Gastrocnemius medialis (tissue), 4 donors: ENCODE data around the gene NUDCD3. TPM values are rescaled to one million over a fixed set of nuclear protein-coding genes. Genes with fewer than 3 reads are reported as not detected.

Source experiments
- ATAC-seq, 2 donors: fragments of 150-250 bp; one replicate each; pipeline ENCODE4 v1.9.1; 2016
- DNase-seq, 2 donors: peaks; one replicate each; pipeline ENCODE4 v3.0.0-alpha.2; 2019
- H3K27ac ChIP-seq, 4 donors: fragments of 200-600 bp; sonication (generic); 1 replicate in 1 of 4; 2 replicates in 3 of 4; pipeline ENCODE4 v1.5.1; 2016 to 2018; ENCODE audit warnings: mild to moderate bottlenecking in 2 of 4, moderate library complexity in 1 of 4
- H3K27me3 ChIP-seq, 3 donors: fragments of 200-600 bp; sonication (generic) in 2 of 3; 1 replicate in 1 of 3; 2 replicates in 2 of 3; pipeline versions ENCODE4 v1.5.1 to v1.6.0; 2016 to 2019; ENCODE audit warnings: mild to moderate bottlenecking in 1 of 3, moderate library complexity in 1 of 3
- H3K36me3 ChIP-seq, 2 donors: fragments of 200-600 bp; sonication (generic) in 1 of 2; one replicate each; pipeline ENCODE4 v1.5.1; 2017 to 2018
- H3K4me1 ChIP-seq, 2 donors: fragments of 200-600 bp; sonication (generic) in 1 of 2; one replicate each; pipeline ENCODE4 v1.5.1; 2016 to 2017; ENCODE audit warnings: mild to moderate bottlenecking in 2 of 2
- H3K4me3 ChIP-seq, 4 donors: fragments of 200-600 bp; sonication (generic) in 3 of 4; 1 replicate in 1 of 4; 2 replicates in 3 of 4; pipeline ENCODE4 v1.5.1; 2016 to 2019; ENCODE audit warnings: mild to moderate bottlenecking in 2 of 4
- H3K9me3 ChIP-seq, 3 donors: fragments of 200-600 bp; sonication (generic) in 2 of 3; 1 replicate in 1 of 3; 2 replicates in 2 of 3; pipeline ENCODE4 v1.5.1; 2016 to 2019
- POLR2A ChIP-seq, 2 donors: fragments of 450-650 bp; IDR thresholded peaks; one replicate each; pipeline ENCODE4 v1.6.1; 2017; ENCODE audit warnings: antibody characterized with exemption in 2 of 2, mild to moderate bottlenecking in 2 of 2, moderate library complexity in 2 of 2
- in situ Hi-C, 4 donors: fragments of 200-750 bp; cut with MboI; loops; one replicate each; pipeline versions ENCODE4 v1.15.0 to v1.8.0; 2017; ENCODE audit warnings: low sequenced_read_pairs in 4 of 4
- intact Hi-C: fragments of 100-400 bp; cut with DNase I; formaldehyde crosslinking; loops from one replicate; pipeline ENCODE4 v1.15.1; 2023; ENCODE audit warnings: low total_unique reads
- total RNA-seq, 4 donors: library from RNA; depleted of rRNA; stranded (reverse); fragments of >200 nt; gene quantifications; one replicate each; pipeline versions ENCODE4 v1.1.0 to v1.2.3, GENCODE V29; 2016
- TF ChIP-seq, protein P1 (sequence below), 5 experiments: fragments of 450-650 bp in 3 of 5; fragments of 200-600 bp in 2 of 5; sonication (generic) in 2 of 5; IDR thresholded peaks in 4 of 5; conservative IDR thresholded peaks in 1 of 5; 1 replicate in 4 of 5; 2 replicates in 1 of 5; pipeline ENCODE4 v1.5.1; 2016 to 2019; ENCODE audit warnings: antibody characterized with exemption in 5 of 5, mild to moderate bottlenecking in 3 of 5, moderate library complexity in 3 of 5

Gene NUDCD3
- total RNA-seq, 4 donors from 2014 or later: 76.2 to 93.4 (median 77.0) TPM

DNA sequence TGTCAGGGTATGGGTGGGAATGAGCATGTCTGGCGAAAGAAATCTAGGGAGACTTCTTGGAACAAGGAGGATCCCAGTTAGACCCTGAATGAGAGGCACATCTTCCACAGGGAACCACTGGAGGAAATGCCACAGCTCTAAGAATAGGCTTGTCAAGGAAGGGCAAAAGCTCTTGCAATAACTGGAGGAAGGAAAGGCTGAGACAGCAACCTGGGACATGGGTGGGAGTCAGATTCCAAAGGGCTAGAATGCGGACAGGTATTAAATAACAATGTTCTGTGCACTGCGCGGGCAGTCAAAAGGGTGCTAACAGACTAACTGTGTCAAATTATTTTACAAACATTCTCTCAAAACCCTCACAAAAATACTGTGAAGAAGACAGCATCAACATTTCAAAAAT, 4.5 kb downstream of the NUDCD3 start:
- H3K4me1 ChIP-seq: peaks cover 57 to 67% of the 10 kb centered on the region in 2 donors
- TF ChIP-seq, protein P1, sequence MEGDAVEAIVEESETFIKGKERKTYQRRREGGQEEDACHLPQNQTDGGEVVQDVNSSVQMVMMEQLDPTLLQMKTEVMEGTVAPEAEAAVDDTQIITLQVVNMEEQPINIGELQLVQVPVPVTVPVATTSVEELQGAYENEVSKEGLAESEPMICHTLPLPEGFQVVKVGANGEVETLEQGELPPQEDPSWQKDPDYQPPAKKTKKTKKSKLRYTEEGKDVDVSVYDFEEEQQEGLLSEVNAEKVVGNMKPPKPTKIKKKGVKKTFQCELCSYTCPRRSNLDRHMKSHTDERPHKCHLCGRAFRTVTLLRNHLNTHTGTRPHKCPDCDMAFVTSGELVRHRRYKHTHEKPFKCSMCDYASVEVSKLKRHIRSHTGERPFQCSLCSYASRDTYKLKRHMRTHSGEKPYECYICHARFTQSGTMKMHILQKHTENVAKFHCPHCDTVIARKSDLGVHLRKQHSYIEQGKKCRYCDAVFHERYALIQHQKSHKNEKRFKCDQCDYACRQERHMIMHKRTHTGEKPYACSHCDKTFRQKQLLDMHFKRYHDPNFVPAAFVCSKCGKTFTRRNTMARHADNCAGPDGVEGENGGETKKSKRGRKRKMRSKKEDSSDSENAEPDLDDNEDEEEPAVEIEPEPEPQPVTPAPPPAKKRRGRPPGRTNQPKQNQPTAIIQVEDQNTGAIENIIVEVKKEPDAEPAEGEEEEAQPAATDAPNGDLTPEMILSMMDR (IDR thresholded peaks at IDR 0.05 in 4 of 5, conservative IDR thresholded peaks at IDR 0.05 in 1 of 5): no peak
- TF ChIP-seq POLR2A (IDR thresholded peaks at IDR 0.05): no peak
- DNase-seq (no peak), ATAC-seq (peak in 1 of 2 donors; percentile 20)
- in situ Hi-C loops (loop anchor here in 2 of 4 donors (25.0 kb wide), 2 partner anchors 249 to 274 kb away; partner anchors contain the start of gene YKT6 (in 1 of the 2)), intact Hi-C loops (loop anchor here (5.0 kb wide), 1 partner anchor 229 kb away; no protein-coding TSS in a partner anchor)
- no peak overlapping the region for H3K4me3 ChIP-seq
- H3K27ac ChIP-seq: peak overlapping the region; percentile 38 to 99 (median 78)
- peaks cover 0 to 34% of the 10 kb centered on the region in 2 donors for H3K36me3 ChIP-seq
- no peaks in the 10 kb centered on the region for H3K9me3 ChIP-seq
- H3K27me3 ChIP-seq: no peaks in the 10 kb centered on the region

DNA sequence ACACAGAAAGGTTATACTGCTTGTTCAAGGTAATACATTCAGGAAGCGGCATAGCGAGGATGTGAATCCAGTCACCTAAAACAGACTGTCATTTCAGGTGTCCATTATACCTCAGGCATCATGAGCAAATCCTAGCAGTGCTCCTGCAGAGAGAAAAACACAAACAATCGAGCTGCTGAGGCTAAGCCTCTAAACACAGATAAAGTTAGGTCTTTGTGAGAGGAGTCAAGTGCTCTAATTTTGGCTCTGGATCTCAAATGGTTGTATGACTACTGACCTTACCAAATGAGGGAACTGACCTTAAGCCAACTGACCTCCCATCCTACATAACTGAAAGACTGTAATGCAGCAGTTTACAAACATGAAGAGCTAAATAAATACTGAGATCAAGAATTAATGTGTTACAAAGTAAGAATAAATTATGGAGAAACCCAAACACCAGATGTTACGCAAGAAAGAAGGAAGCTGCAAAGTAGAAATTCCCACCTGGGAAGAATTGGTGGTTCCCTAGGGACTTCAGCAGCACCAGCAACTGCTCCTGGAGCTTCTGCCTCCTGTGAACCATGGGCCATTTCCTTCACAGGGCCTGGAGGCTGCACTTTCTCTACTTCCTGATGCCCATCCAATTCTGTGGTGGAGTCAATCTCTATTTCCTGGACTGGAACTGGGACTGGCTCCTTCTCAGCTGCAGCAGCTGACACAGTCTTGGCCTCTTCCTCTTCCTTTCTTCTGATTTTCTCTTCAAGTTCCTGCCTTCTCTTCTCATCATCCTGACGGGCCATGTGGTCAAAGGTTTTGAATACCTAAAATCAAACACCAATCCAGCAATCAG, 5.8 kb downstream of the NUDCD3 start:
- TF ChIP-seq, protein P1 (IDR thresholded peaks at IDR 0.05 in 4 of 5, conservative IDR thresholded peaks at IDR 0.05 in 1 of 5): no peak
- TF ChIP-seq POLR2A (IDR thresholded peaks at IDR 0.05): no peak
- no peak for DNase-seq
- Histone ChIP-seq H3K4me1 (peaks cover 56 to 69% of the 10 kb centered on the region in 2 donors), H3K27ac (peak overlapping the region; percentile 9 to 99 (median 78)), H3K9me3 (no peaks in the 10 kb centered on the region), H3K4me3 (no peak overlapping the region), H3K27me3 (no peaks in the 10 kb centered on the region), H3K36me3 (peaks cover 0 to 37% of the 10 kb centered on the region in 2 donors)
- no peak for ATAC-seq
- in situ Hi-C loops (loop anchor here in 2 of 4 donors (25.0 kb wide), 2 partner anchors 247 to 272 kb away; partner anchors contain the start of gene YKT6 (in 1 of the 2)), intact Hi-C loops (loop anchor here (5.0 kb wide), 1 partner anchor 227 kb away; no protein-coding TSS in a partner anchor)

DNA sequence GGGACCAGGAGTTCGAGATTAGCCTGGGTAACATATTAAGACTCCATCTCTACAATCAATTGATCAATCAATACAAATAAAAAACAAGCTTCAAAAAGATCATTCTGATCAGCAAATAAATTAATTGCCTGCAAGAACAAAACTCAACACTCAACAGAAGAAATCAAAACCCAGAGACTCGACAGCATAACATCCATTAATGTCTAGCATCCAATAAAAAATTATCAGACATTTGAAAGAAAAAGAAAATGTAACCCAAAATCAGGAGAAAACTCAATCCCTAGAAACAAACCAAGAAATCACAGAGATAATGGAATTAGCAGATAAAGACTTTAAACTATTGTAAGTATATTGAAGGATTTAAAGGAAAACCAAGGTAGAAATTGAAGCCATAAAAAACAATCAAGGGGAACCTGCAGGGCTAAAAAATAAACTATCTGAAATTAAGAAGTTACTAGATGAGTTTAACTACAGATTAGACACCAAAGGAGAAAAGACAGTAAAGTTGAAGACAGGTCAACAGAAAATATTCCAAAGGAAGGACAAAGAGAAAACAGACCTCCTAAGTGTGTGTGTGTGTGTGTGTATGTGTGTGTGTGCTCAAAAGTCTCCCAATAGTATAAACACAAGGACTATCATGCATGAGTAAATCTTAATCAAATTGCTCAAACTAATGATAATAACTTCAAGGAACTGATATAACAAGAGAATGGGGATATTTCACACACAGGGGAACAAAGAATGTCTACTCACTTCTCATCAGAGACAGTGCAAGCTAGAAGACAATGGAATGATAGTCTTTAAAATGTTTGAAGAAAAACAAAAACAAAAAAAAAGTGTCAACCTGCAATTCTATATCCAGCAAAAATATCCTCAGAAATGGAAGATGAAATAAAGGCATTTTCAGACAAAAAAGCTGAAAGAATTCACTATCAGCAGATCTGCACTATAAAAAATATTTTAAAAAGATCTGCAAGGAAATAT, 7.7 kb downstream of the NUDCD3 start:
- Histone ChIP-seq H3K4me3 (no peak overlapping the region), H3K4me1 (peaks cover 46 to 62% of the 10 kb centered on the region in 2 donors), H3K9me3 (no peaks in the 10 kb centered on the region), H3K27ac (peak overlapping the region in 1 of 4 donors; percentile 7), H3K27me3 (no peaks in the 10 kb centered on the region), H3K36me3 (peaks cover 0 to 51% of the 10 kb centered on the region in 2 donors)
- no peak for DNase-seq
- no peak for ATAC-seq
- intact Hi-C loops: no loop called here
- TF ChIP-seq, protein P1 (IDR thresholded peaks at IDR 0.05 in 4 of 5, conservative IDR thresholded peaks at IDR 0.05 in 1 of 5): no peak
- no peak for TF ChIP-seq POLR2A (IDR thresholded peaks at IDR 0.05)
- in situ Hi-C loops: loop anchor here in 2 of 4 donors (25.0 kb wide), 2 partner anchors 245 to 270 kb away; partner anchors contain the start of gene YKT6 (in 1 of the 2)

DNA sequence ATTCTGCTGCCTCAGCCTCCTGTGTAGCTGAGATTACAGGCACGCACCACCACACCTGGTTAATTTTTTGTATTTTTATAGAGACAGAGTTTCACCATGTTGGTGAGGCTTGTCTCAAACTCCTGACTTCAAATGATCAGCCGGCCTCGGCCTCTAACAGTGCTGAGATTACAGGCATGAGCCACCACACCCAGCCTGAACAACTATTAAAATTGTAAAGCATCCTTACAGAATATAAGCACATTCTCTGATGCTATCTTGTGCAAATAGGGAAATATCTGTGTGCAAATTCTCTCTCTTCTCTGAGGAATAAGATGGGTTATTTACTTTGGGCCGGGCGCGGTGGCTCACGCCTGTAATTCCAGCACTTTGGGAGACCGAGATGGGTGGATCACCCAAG, 12.5 kb downstream of the NUDCD3 start:
- in situ Hi-C loops (loop anchor here (5.0 to 25.0 kb wide), 6 partner anchors 103 to 266 kb away; partner anchors contain the start of gene YKT6 (in 1 of the 4)), intact Hi-C loops (loop anchor here (1.0 to 5.0 kb wide), 5 partner anchors 47 to 237 kb away; partner anchors contain the start of gene CAMK2B)
- Histone ChIP-seq H3K27me3 (no peaks in the 10 kb centered on the region), H3K27ac (peak overlapping the region in 1 of 4 donors; percentile 2), H3K4me3 (no peak overlapping the region), H3K9me3 (no peaks in the 10 kb centered on the region), H3K36me3 (peaks cover 0 to 42% of the 10 kb centered on the region in 2 donors), H3K4me1 (peaks cover 20 to 30% of the 10 kb centered on the region in 2 donors)
- ATAC-seq (no peak), DNase-seq (no peak)
- TF ChIP-seq, protein P1 (IDR thresholded peaks at IDR 0.05 in 4 of 5, conservative IDR thresholded peaks at IDR 0.05 in 1 of 5): no peak
- TF ChIP-seq POLR2A (IDR thresholded peaks at IDR 0.05): no peak
